Measurements from ENCODE around the gene NTF3.

The NTF3 gene

DNA sequence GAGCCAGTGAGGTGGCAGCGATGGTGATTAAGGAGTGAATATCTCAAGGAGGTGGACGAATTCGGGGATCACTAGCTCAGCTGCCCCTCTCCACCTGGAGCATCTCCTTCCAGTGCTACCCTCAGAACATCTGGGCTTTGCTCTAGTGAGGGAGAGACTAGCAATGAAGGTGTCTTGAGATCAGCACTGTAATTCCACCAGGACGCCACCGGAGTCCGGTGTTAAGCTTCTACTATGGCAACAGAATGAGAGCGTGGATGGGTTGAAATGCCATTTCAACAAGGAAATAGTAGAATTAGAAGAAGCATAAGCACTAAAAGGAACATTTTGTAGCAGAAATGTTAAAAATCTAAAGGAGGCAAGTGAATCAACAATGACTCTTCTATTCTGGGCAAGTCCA, 61.1 kb downstream of the NTF3 start:
- TF ChIP-seq, protein P1, sequence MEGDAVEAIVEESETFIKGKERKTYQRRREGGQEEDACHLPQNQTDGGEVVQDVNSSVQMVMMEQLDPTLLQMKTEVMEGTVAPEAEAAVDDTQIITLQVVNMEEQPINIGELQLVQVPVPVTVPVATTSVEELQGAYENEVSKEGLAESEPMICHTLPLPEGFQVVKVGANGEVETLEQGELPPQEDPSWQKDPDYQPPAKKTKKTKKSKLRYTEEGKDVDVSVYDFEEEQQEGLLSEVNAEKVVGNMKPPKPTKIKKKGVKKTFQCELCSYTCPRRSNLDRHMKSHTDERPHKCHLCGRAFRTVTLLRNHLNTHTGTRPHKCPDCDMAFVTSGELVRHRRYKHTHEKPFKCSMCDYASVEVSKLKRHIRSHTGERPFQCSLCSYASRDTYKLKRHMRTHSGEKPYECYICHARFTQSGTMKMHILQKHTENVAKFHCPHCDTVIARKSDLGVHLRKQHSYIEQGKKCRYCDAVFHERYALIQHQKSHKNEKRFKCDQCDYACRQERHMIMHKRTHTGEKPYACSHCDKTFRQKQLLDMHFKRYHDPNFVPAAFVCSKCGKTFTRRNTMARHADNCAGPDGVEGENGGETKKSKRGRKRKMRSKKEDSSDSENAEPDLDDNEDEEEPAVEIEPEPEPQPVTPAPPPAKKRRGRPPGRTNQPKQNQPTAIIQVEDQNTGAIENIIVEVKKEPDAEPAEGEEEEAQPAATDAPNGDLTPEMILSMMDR (IDR thresholded peaks at IDR 0.05; ENCODE audit: low read depth, low read length) = no peak
- no peak overlapping the region for H3K4me3 ChIP-seq (ENCODE audit: low read depth, low read length)
- no peak for DNase-seq (ENCODE audit: low read depth)

DNA sequence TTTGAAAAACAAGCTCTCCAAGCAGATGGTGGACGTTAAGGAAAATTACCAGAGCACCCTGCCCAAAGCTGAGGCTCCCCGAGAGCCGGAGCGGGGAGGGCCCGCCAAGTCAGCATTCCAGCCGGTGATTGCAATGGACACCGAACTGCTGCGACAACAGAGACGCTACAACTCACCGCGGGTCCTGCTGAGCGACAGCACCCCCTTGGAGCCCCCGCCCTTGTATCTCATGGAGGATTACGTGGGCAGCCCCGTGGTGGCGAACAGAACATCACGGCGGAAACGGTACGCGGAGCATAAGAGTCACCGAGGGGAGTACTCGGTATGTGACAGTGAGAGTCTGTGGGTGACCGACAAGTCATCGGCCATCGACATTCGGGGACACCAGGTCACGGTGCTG, 62.4 kb downstream of the NTF3 start:
- no peak overlapping the region for H3K4me3 ChIP-seq (ENCODE audit: low read depth, low read length)
- DNase-seq (ENCODE audit: low read depth) = no peak
- TF ChIP-seq POLR2A (IDR thresholded peaks at IDR 0.05; ENCODE audit: extremely low read depth, insufficient read length) (no peak), MYC (IDR thresholded peaks at IDR 0.05; ENCODE audit: low read depth, low read length) (no peak), MAX (IDR thresholded peaks at IDR 0.05; ENCODE audit: low read depth, low read length) (no peak)
- TF ChIP-seq, protein P1 (IDR thresholded peaks at IDR 0.05; ENCODE audit: low read depth, low read length) = no peak

GRCh38 chr12:5497329-5498053, 65.6 kb downstream of the NTF3 start:
- no peak for DNase-seq (ENCODE audit: low read depth)

GRCh38 chr12:5498076-5498475, 66.2 kb downstream of the NTF3 start:
- DNase-seq (ENCODE audit: low read depth) = no peak
- no peak overlapping the region for H3K4me3 ChIP-seq (ENCODE audit: low read depth, low read length)
- TF ChIP-seq POLR2A (IDR thresholded peaks at IDR 0.05; ENCODE audit: extremely low read depth, insufficient read length) (no peak), MYC (IDR thresholded peaks at IDR 0.05; ENCODE audit: low read depth, low read length) (no peak), MAX (IDR thresholded peaks at IDR 0.05; ENCODE audit: low read depth, low read length) (no peak)
- TF ChIP-seq, protein P1 (IDR thresholded peaks at IDR 0.05; ENCODE audit: low read depth, low read length) = no peak

More at GRCh38 chr12:5497329-5498053, 65.6 kb downstream of the NTF3 start:
- TF ChIP-seq, protein P1 (IDR thresholded peaks at IDR 0.05; ENCODE audit: low read depth, low read length) = no peak
- no peak for TF ChIP-seq MAX (IDR thresholded peaks at IDR 0.05; ENCODE audit: low read depth, low read length)
- TF ChIP-seq POLR2A (IDR thresholded peaks at IDR 0.05; ENCODE audit: extremely low read depth, insufficient read length) = no peak
- TF ChIP-seq MYC (IDR thresholded peaks at IDR 0.05; ENCODE audit: low read depth, low read length) = no peak
- H3K4me3 ChIP-seq (ENCODE audit: low read depth, low read length) = no peak overlapping the region

- no peak for TF ChIP-seq MAX (IDR thresholded peaks at IDR 0.05; ENCODE audit: low read depth, low read length)
- TF ChIP-seq POLR2A (IDR thresholded peaks at IDR 0.05; ENCODE audit: extremely low read depth, insufficient read length) = no peak
- TF ChIP-seq, protein P1 (IDR thresholded peaks at IDR 0.05; ENCODE audit: low read depth, low read length) = no peak
- no peak for TF ChIP-seq MYC (IDR thresholded peaks at IDR 0.05; ENCODE audit: low read depth, low read length)
- no peak for DNase-seq (ENCODE audit: low read depth)
- no peak overlapping the region for H3K4me3 ChIP-seq (ENCODE audit: low read depth, low read length)
These were observed 66.9 kb downstream of the NTF3 start for GRCh38 chr12:5498806-5499205.

Measured in NB4 (cell line).